Neural progenitor cell (in vitro differentiated cells): Measurements from ENCODE around the gene TEAD1. TPM values are rescaled to one million over a fixed set of nuclear protein-coding genes. Genes with fewer than 3 reads are reported as not detected.

Source experiments
- DNase-seq: peaks from one replicate; pipeline ENCODE4 v3.0.0-alpha.2; 2016; ENCODE audit warnings: low spot score
- H2AFZ ChIP-seq: fragments of 200-600 bp; sonication (generic); replicated peaks from 2 replicates; pipeline ENCODE4 v1.6.1; 2016; ENCODE audit warnings: antibody characterized with exemption
- H3F3A ChIP-seq: fragments of 200-600 bp; sonication (generic); 2 replicates; pipeline ENCODE4 v1.6.1; 2016; ENCODE audit warnings: antibody characterized with exemption, low read depth
- H3K27ac ChIP-seq: fragments of 200-600 bp; sonication (generic); 2 replicates; pipeline ENCODE4 v1.5.1; 2016; ENCODE audit warnings: mild to moderate bottlenecking
- H3K27me3 ChIP-seq: fragments of 200-600 bp; sonication (generic); 2 replicates; pipeline ENCODE4 v1.6.1; 2016; ENCODE audit warnings: mild to moderate bottlenecking, moderate library complexity
- H3K36me3 ChIP-seq: fragments of 200-600 bp; sonication (generic); 2 replicates; pipeline ENCODE4 v1.5.1; 2016
- H3K4me1 ChIP-seq: fragments of 200-600 bp; sonication (generic); 2 replicates; pipeline ENCODE4 v1.6.1; 2016; ENCODE audit warnings: mixed run types
- H3K4me2 ChIP-seq: fragments of 200-600 bp; sonication (generic); 2 replicates; pipeline ENCODE4 v1.6.1; 2016
- H3K4me3 ChIP-seq: fragments of 200-600 bp; sonication (generic); 2 replicates; pipeline ENCODE4 v1.5.1; 2016
- H3K79me2 ChIP-seq: fragments of 200-600 bp; sonication (generic); 2 replicates; pipeline ENCODE4 v1.6.1; 2016; ENCODE audit warnings: low read depth
- H3K9ac ChIP-seq: fragments of 200-600 bp; sonication (generic); 2 replicates; pipeline ENCODE4 v1.6.1; 2016
- H3K9me3 ChIP-seq: fragments of 200-600 bp; sonication (generic); 2 replicates; pipeline ENCODE4 v1.5.1; 2016; ENCODE audit warnings: low read depth
- H4K20me1 ChIP-seq: fragments of 200-600 bp; sonication (generic); 2 replicates; pipeline ENCODE4 v1.6.1; 2016; ENCODE audit warnings: low read depth
- H3K27ac Mint-ChIP-seq: 3 replicates; pipeline ENCODE4 v1.8.0; 2021; ENCODE audit warnings: mixed read lengths
- H3K27me3 Mint-ChIP-seq: 2 replicates; pipeline ENCODE4 v1.8.0; 2022; ENCODE audit warnings: low read depth, mild to moderate bottlenecking, inconsistent platforms, moderate library complexity, mixed read lengths; ENCODE audit not compliant: insufficient read depth
- H3K36me3 Mint-ChIP-seq: 3 replicates; pipeline ENCODE4 v1.8.0; 2021; ENCODE audit warnings: mixed read lengths
- H3K4me1 Mint-ChIP-seq: 3 replicates; pipeline ENCODE4 v1.8.0; 2021; ENCODE audit warnings: mixed read lengths
- H3K4me3 Mint-ChIP-seq: 3 replicates; pipeline ENCODE4 v1.8.0; 2021; ENCODE audit warnings: mild to moderate bottlenecking, moderate library complexity, mixed read lengths
- H3K9me3 Mint-ChIP-seq: 3 replicates; pipeline ENCODE4 v1.8.0; 2020; ENCODE audit warnings: mixed read lengths
- EZH2 ChIP-seq: fragments of 200-600 bp; sonication (generic); IDR thresholded peaks from 2 replicates; pipeline ENCODE4 v1.6.1; 2017; ENCODE audit warnings: antibody characterized with exemption, mild to moderate bottlenecking, moderate library complexity
- EZH2phosphoT487 ChIP-seq: fragments of 200-600 bp; sonication (generic); IDR thresholded peaks from 2 replicates; pipeline ENCODE4 v1.6.1; 2017; ENCODE audit warnings: antibody characterized with exemption
- total RNA-seq: library from RNA; depleted of rRNA; stranded (reverse); fragments of >200 nt; gene quantifications from 2 replicates; pipeline ENCODE4 v1.2.3, GENCODE V29; 2015; ENCODE audit warnings: low replicate concordance
- TF ChIP-seq, protein P1 (sequence below): fragments of 200-600 bp; sonication (generic); IDR thresholded peaks from 2 replicates; pipeline ENCODE4 v1.5.1; 2017; ENCODE audit warnings: antibody characterized with exemption, mild to moderate bottlenecking

Gene TEAD1
- total RNA-seq, 1 donor from 2014 or later = 98.3 TPM

DNA sequence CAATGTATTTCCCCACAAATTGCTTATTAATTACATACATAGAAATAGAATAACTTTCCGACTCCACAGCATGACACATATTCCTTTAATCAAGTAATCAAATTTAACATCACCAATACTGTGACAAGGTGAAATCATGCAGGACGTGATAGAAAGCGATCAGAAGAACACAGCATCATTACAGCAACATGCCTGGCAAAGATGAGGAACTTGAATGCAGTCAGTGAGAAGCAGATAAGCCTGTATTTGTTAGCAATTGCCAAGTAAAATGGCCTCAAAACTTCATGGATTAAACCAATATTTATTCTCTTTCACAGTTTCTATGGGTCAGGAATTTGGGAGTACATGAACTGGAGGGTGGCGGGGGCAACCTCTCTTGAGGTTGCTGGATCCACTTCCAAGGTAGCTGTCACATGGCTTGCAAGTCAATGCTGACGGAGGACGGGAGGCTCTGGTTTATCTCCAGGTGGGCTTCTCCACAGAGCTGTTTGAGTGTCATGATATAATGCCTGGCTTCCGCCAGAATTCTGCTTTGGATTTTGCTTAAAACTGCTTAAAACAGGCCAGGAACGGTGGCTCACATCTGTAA is 12.0 kb upstream of the TEAD1 start:
- peaks cover 2% of the 10 kb centered on the region for H3K9me3 Mint-ChIP-seq
- no peak overlapping the region for H3K4me2 ChIP-seq
- H4K20me1 ChIP-seq = no peaks in the 10 kb centered on the region
- no peaks in the 10 kb centered on the region for H3K36me3 Mint-ChIP-seq
- no peak overlapping the region for H3K27ac ChIP-seq
- H3K4me1 ChIP-seq = no peaks in the 10 kb centered on the region
- no peak overlapping the region for H3K4me3 ChIP-seq
- no peak overlapping the region for H2AFZ ChIP-seq
- H3K36me3 ChIP-seq = no peaks in the 10 kb centered on the region
- TF ChIP-seq, protein P1, sequence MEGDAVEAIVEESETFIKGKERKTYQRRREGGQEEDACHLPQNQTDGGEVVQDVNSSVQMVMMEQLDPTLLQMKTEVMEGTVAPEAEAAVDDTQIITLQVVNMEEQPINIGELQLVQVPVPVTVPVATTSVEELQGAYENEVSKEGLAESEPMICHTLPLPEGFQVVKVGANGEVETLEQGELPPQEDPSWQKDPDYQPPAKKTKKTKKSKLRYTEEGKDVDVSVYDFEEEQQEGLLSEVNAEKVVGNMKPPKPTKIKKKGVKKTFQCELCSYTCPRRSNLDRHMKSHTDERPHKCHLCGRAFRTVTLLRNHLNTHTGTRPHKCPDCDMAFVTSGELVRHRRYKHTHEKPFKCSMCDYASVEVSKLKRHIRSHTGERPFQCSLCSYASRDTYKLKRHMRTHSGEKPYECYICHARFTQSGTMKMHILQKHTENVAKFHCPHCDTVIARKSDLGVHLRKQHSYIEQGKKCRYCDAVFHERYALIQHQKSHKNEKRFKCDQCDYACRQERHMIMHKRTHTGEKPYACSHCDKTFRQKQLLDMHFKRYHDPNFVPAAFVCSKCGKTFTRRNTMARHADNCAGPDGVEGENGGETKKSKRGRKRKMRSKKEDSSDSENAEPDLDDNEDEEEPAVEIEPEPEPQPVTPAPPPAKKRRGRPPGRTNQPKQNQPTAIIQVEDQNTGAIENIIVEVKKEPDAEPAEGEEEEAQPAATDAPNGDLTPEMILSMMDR = no peak
- TF ChIP-seq EZH2 (no peak), EZH2phosphoT487 (no peak)
- H3K4me1 Mint-ChIP-seq = no peaks in the 10 kb centered on the region
- no peak overlapping the region for H3K9ac ChIP-seq
- H3F3A ChIP-seq = no peaks in the 10 kb centered on the region
- no peaks in the 10 kb centered on the region for H3K27me3 Mint-ChIP-seq
- H3K4me3 Mint-ChIP-seq = no peak overlapping the region
- no peak overlapping the region for H3K27ac Mint-ChIP-seq
- no peak for DNase-seq
- H3K27me3 ChIP-seq = no peaks in the 10 kb centered on the region
- no peaks in the 10 kb centered on the region for H3K9me3 ChIP-seq
- no peaks in the 10 kb centered on the region for H3K79me2 ChIP-seq

DNA sequence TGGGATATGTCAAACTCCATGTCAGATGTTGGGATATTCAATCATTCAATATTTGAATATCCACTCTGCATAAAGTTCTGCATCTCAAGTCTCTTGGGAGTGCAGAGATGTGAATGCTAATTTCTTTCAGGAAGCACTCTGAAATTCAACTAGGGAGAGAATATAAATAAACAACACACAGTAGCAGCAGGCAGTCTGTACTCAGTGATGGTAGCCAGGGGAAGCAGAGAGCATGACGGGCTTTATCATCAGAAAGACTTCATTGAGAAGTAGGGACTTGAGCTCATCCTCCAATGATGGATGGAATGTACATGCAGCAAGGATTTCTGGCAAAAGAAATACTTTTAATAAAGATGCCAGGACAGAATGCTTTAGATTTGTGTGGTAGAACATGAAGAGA is 9.8 kb upstream of the TEAD1 start:
- no peaks in the 10 kb centered on the region for H3K4me1 ChIP-seq
- no peaks in the 10 kb centered on the region for H3K79me2 ChIP-seq
- no peak overlapping the region for H3K27ac ChIP-seq
- TF ChIP-seq EZH2 = no peak
- TF ChIP-seq, protein P1 = no peak
- no peak for TF ChIP-seq EZH2phosphoT487
- no peaks in the 10 kb centered on the region for H3K4me1 Mint-ChIP-seq
- H3K27me3 Mint-ChIP-seq = no peaks in the 10 kb centered on the region
- H3K4me2 ChIP-seq = no peak overlapping the region
- no peak overlapping the region for H3K9ac ChIP-seq
- no peak overlapping the region for H3K27ac Mint-ChIP-seq
- H3K4me3 Mint-ChIP-seq = no peak overlapping the region
- H3F3A ChIP-seq = no peaks in the 10 kb centered on the region
- no peaks in the 10 kb centered on the region for H3K9me3 Mint-ChIP-seq
- no peaks in the 10 kb centered on the region for H4K20me1 ChIP-seq
- H3K36me3 ChIP-seq = no peaks in the 10 kb centered on the region
- no peak overlapping the region for H3K4me3 ChIP-seq
- no peak overlapping the region for H2AFZ ChIP-seq
- H3K9me3 ChIP-seq = no peaks in the 10 kb centered on the region
- H3K36me3 Mint-ChIP-seq = no peaks in the 10 kb centered on the region
- DNase-seq = no peak
- no peaks in the 10 kb centered on the region for H3K27me3 ChIP-seq

DNA sequence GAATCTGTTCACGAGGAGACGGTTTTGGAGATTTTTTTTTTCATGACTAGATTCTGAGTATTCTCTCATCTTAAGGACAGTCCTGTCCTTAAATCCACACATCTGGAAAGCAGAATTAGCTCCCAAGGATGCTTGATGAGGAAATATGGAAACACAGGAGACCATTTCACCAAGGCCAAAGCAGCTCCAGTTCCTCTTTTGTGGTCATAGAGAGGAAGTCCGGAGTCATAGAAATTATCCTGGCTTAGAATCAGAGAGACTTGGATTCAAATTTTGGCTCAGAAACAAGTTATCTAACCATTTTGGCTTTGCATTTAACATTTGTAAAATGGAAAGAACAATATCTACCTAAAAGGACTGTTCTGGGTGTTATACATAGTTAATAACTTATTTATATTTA is 7.3 kb upstream of the TEAD1 start:
- Histone ChIP-seq H3K27ac (no peak overlapping the region), H3K9me3 (no peaks in the 10 kb centered on the region), H4K20me1 (no peaks in the 10 kb centered on the region), H2AFZ (no peak overlapping the region), H3K4me2 (no peak overlapping the region), H3K9ac (no peak overlapping the region), H3K27me3 (no peaks in the 10 kb centered on the region), H3K4me3 (no peak overlapping the region), H3F3A (no peaks in the 10 kb centered on the region), H3K4me1 (no peaks in the 10 kb centered on the region), H3K36me3 (no peaks in the 10 kb centered on the region), H3K79me2 (no peaks in the 10 kb centered on the region)
- no peak overlapping the region for H3K4me3 Mint-ChIP-seq
- TF ChIP-seq, protein P1 = no peak
- no peak for TF ChIP-seq EZH2
- TF ChIP-seq EZH2phosphoT487 = no peak
- H3K4me1 Mint-ChIP-seq = no peaks in the 10 kb centered on the region
- H3K9me3 Mint-ChIP-seq = no peaks in the 10 kb centered on the region
- no peak for DNase-seq
- no peaks in the 10 kb centered on the region for H3K36me3 Mint-ChIP-seq
- H3K27me3 Mint-ChIP-seq = no peaks in the 10 kb centered on the region
- no peak overlapping the region for H3K27ac Mint-ChIP-seq
